CD4-positive, alpha-beta T cell treated with Interleukin-1 beta for 1 hour (primary cell): ENCODE data around the gene ZKSCAN1.
A peak's percentile ranks its signal among the peaks of the same experiment; 100 is the strongest.
"Not testable (repeated sequence)": the region's sequence is repeated elsewhere in the genome, so short reads cannot be mapped to it uniquely, and the experiment has no call there.

Experiments used
- DNase-seq, 2 donors: peaks; one replicate each; pipeline ENCODE4 v3.0.0-alpha.2; 2020 to 2022

ZKSCAN1 gene

GRCh38 chr7:100015232-100016214 is at the start of gene ZKSCAN1:
Gene ZKSCAN1 (plus strand): TSS chr7:100015596. CDS start chr7:100023507, 7,911 bp downstream.
- DNase-seq: peak; percentile 89 to 90

DNA sequence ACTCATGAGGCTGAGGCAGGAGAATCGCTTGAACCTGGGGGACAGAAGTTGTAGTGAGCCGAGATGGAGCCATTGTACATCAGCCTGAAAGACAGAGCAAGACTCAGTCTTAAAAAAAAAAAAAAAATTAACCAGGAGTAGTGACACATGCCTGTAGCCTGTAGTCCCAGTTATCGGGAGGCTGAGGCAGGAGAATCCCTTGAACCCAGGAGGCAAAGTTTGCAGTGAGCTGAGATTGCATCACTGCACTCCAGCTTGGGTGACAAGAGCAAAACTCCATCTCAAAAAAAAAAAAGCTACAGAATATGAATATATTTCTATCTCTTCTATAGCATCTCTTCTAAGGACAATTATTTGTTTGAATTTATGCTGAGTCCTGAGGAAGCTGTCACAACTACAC is 46.1 kb upstream of the ZKSCAN1 start:
- DNase-seq: no peak

GRCh38 chr7:99969813-99970212 is 45.6 kb upstream of the ZKSCAN1 start:
- DNase-seq: not testable (repeated sequence)

- no peak for DNase-seq
Observed at GRCh38 chr7:99971242-99971641, 44.2 kb upstream of the ZKSCAN1 start.

DNA sequence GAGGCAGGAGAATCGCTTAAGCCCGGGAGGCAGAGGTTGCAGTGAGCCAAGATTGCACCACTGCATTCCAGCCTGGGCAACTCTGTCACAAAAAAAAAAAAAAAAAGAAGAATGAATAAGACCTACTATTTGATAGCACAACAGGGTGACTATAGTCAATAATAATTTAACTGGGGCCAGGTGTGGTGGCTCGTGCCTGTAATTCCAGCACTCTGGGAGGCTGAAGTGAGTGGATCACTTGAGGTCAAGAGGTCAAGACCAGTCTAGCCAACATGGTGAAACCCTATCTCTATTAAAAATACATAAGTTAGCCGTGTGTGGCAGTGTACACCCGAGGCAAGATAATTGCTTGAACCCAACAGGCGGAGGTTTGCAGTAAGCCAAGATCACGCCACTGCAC is 41.6 kb upstream of the ZKSCAN1 start:
- not testable (repeated sequence) for DNase-seq

DNA sequence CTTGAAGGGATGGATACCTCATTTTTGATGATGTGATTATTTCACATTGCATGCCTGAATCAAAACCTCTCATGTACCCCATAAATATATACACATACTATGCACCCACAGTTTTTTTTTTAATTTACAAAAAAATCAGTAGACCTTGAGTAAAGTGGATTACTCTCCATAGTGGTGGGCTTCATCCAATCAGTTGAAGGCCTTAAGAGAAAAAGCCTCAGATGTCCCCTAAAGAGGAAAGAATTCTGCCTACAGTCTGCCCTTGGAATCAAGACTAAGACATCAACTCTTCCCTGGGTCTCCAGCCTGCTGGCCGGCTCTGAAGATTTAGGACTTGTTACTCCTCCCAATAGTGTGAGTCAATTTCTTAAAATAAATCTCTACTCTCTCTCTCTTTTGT is 40.7 kb upstream of the ZKSCAN1 start:
- DNase-seq: no peak

GRCh38 chr7:99975782-99976521 is 39.4 kb upstream of the ZKSCAN1 start, which contains the start of gene AZGP1:
Gene AZGP1 (minus strand): TSS chr7:99976031. CDS start chr7:99976020, 11 bp downstream.
- DNase-seq: no peak

- DNase-seq: no peak
Observed at GRCh38 chr7:99976626-99977025, 38.8 kb upstream of the ZKSCAN1 start.

DNA sequence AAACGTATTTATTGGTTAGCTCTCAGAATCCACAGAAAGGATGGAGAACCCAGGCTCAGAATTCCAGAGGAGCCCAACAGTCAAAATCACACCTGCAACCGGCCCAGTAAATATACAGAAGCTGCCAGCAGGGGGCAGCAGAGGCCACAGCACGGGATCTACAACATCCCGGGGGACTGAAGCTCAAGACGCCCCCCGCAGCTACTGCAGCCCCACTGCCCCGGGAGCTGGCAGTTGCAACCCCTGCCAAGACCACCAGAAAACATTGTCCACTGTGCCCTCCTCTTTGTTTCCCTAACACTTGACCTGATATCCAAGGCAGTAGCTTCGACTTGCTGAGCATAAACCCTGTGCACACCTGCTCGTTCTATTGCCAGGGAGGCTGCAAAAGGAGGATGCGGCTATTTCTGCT is 35.6 kb upstream of the ZKSCAN1 start:
- DNase-seq: peak; percentile 60 to 68

DNA sequence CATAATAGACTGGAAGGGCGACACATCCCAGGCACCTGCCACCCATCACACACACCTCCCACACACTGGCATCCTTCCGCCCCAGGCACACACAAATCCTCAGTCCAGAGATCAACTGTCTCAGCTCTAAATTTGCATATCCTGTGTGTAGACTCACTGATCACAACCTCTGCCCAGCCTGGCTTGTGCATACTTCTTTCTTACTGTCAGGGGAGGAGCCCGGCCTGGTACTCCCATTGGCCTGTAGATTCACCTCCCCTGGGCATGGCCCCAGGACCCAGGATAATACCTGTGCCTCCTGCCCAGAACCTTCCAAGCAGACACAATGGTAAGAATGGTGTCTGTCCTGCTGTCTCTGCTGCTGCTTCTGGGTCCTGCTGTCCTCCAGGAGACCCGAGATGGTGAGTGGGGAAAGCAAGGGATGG is 34.9 kb upstream of the ZKSCAN1 start:
- not testable (repeated sequence) for DNase-seq

- DNase-seq: not testable (repeated sequence)
Observed at GRCh38 chr7:99981066-99981465, 34.3 kb upstream of the ZKSCAN1 start.

- DNase-seq: no peak
Observed at GRCh38 chr7:99984593-99984992, 30.8 kb upstream of the ZKSCAN1 start.

DNA sequence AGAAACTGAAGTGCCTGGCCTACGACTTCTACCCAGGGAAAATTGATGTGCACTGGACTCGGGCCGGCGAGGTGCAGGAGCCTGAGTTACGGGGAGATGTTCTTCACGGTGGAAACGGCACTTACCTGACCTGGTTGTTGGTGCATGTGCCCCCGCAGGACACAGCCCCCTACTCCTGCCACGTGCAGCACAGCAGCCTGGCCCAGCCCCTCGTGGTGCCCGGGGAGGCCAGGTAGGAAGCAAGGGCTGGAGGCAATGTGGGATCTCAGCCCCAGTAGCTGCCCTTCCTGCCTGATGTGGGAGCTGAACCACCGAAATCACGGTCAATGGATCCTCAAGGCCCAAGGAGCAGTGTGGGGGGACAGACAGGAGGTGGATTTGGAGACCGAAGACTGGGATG is 28.1 kb upstream of the ZKSCAN1 start:
- DNase-seq: not testable (repeated sequence)

DNA sequence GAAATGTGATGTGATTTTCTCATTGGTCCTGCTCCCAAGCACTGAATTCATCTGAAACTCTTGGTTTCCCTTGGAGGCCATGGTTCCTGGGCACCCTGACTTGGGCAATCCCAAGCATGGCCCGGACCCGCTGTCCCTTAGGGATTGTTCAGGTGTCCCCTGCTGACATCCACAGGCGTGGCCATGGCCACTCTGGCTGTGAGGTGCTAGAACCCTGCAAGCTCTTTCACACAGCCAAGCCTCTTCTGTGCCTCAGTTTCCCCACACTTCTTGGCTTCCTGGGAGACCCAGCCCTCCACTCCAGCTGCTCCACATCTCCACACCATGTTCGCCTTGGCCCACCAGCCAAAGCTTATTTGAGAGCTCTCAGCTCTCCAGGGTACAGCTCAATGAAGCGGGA is 27.6 kb upstream of the ZKSCAN1 start:
- DNase-seq: no peak

- DNase-seq: no peak
Observed at GRCh38 chr7:99990460-99990852, 24.9 kb upstream of the ZKSCAN1 start.

- DNase-seq: not testable (repeated sequence)
Observed at GRCh38 chr7:99991543-99991942, 23.9 kb upstream of the ZKSCAN1 start.

- DNase-seq: no peak
Observed at GRCh38 chr7:99992330-99993038, 22.9 kb upstream of the ZKSCAN1 start.

GRCh38 chr7:99994819-99995218 is 20.6 kb upstream of the ZKSCAN1 start:
- no peak for DNase-seq

GRCh38 chr7:99996755-99997544 is 18.4 kb upstream of the ZKSCAN1 start:
- no peak for DNase-seq

- DNase-seq: peak; percentile 82 to 83
Observed at GRCh38 chr7:99997545-99998137, 17.8 kb upstream of the ZKSCAN1 start.

DNA sequence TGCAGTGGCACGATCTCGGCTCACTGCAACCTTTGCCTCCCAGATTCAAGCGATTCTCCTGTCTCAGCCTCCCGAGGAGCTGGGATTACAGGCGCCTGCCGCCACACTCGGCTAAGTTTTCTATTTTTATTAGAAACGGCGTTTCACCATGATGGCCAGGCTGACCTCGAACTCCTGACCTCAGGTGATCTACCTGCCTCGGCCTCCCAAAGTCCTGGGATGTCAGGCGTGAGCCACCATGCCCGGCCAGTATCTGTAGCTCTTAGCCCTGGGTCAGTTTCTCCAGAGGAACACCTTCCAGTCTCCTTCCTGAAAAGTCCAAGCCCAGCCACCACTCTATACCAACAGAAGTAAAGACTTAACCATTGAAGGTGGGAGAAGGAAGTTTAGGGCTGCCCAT is 15.2 kb upstream of the ZKSCAN1 start:
- no peak for DNase-seq
